GM23248 (cell line): ENCODE results near the gene SLC2A1. TPM values are rescaled to one million over a fixed set of nuclear protein-coding genes. Genes with fewer than 3 reads are reported as not detected.
"Not testable (repeated sequence)": the region's sequence is repeated elsewhere in the genome, so short reads cannot be mapped to it uniquely, and the experiment has no call there.

ENCODE experiments used
- DNase-seq: peaks from one replicate; pipeline ENCODE4 v3.0.0-alpha.2; 2015
- H2AFZ ChIP-seq: fragments of 200-600 bp; sonication (generic); 2 replicates; pipeline ENCODE4 v1.6.1; 2016; ENCODE audit warnings: antibody characterized with exemption
- H3F3A ChIP-seq: fragments of 200-600 bp; sonication (generic); 2 replicates; pipeline ENCODE4 v1.6.1; 2016; ENCODE audit warnings: mild to moderate bottlenecking, antibody characterized with exemption, mixed run types; ENCODE audit not compliant: insufficient read depth
- H3K27ac ChIP-seq: fragments of 200-600 bp; sonication (generic); 2 replicates; pipeline ENCODE4 v1.5.1; 2016; ENCODE audit warnings: mild to moderate bottlenecking
- H3K27me3 ChIP-seq: fragments of 200-600 bp; sonication (generic); replicated peaks from 2 replicates; pipeline ENCODE4 v1.6.1; 2016; ENCODE audit warnings: mild to moderate bottlenecking; ENCODE audit not compliant: insufficient read depth
- H3K36me3 ChIP-seq: fragments of 200-600 bp; sonication (generic); 2 replicates; pipeline ENCODE4 v1.6.1; 2016; ENCODE audit warnings: low read depth, mild to moderate bottlenecking
- H3K4me1 ChIP-seq: fragments of 200-600 bp; sonication (generic); 2 replicates; pipeline ENCODE4 v1.6.1; 2016; ENCODE audit warnings: mild to moderate bottlenecking; ENCODE audit not compliant: insufficient read depth
- H3K4me2 ChIP-seq: fragments of 200-600 bp; sonication (generic); one replicate; pipeline ENCODE4 v1.6.1; 2016; ENCODE audit warnings: mild to moderate bottlenecking; ENCODE audit not compliant: unreplicated experiment
- H3K4me3 ChIP-seq: fragments of 200-600 bp; sonication (generic); 2 replicates; pipeline ENCODE4 v1.5.1; 2016; ENCODE audit warnings: mild to moderate bottlenecking
- H3K79me2 ChIP-seq: fragments of 200-600 bp; sonication (generic); 2 replicates; pipeline ENCODE4 v1.6.1; 2016; ENCODE audit warnings: mild to moderate bottlenecking; ENCODE audit not compliant: insufficient read depth
- H3K9ac ChIP-seq: fragments of 200-600 bp; sonication (generic); 2 replicates; pipeline ENCODE4 v1.6.1; 2016; ENCODE audit warnings: mild to moderate bottlenecking
- H3K9me2 ChIP-seq: fragments of 200-600 bp; sonication (generic); 2 replicates; pipeline ENCODE4 v1.6.1; 2016; ENCODE audit warnings: mixed run types, mild to moderate bottlenecking, moderate library complexity; ENCODE audit not compliant: insufficient read depth
- H3K9me3 ChIP-seq: fragments of 200-600 bp; sonication (generic); one replicate; pipeline ENCODE4 v1.6.1; 2017; ENCODE audit warnings: low read depth
- H4K20me1 ChIP-seq: fragments of 200-600 bp; sonication (generic); 2 replicates; pipeline ENCODE4 v1.6.0; 2016; ENCODE audit not compliant: insufficient read depth
- EZH2 ChIP-seq: fragments of 200-600 bp; sonication (generic); IDR thresholded peaks from 2 replicates; pipeline ENCODE4 v1.6.1; 2018; ENCODE audit warnings: antibody characterized with exemption, mild to moderate bottlenecking; ENCODE audit not compliant: insufficient read depth, poor library complexity, severe bottlenecking
- EZH2phosphoT487 ChIP-seq: fragments of 200-600 bp; sonication (generic); IDR thresholded peaks from 2 replicates; pipeline ENCODE4 v1.6.1; 2018; ENCODE audit warnings: antibody characterized with exemption, moderate library complexity, mild to moderate bottlenecking, low read depth; ENCODE audit not compliant: insufficient read depth
- WGBS, 2 experiments: methylation state at CpG; one replicate each; pipeline ENCODE4 v1.1.6; 2015 to 2017; ENCODE audit warnings: low lambda C conversion rate in 2 of 2, low coverage in 1 of 2; ENCODE audit errors: missing lambda C conversion rate in 2 of 2; 5-methylcytosine and 5-hydroxymethylcytosine counted together
- in situ Hi-C: fragments of 300-500 bp; cut with MboI; formaldehyde crosslinking; loops from 2 replicates; pipeline ENCODE4 v1.15.0; 2020
- polyA plus RNA-seq: library from polyadenylated mRNA; unstranded; fragments of >200 nt; fragmentation: Nextera tagmentation; extraction: Ambion mirVana; gene quantifications from 2 replicates; pipeline ENCODE4 v1.2.1, GENCODE V29; 2016
- total RNA-seq: library from RNA; depleted of rRNA; stranded (reverse); fragments of >200 nt; shearing (Covaris generic); gene quantifications from 2 replicates; pipeline ENCODE4 v1.2.3, GENCODE V29; 2014

SLC2A1 gene
- total and polyA plus RNA-seq, 2 experiments from 2014 or later = 142 to 315 TPM

- Histone ChIP-seq H3K79me2 (no peaks in the 10 kb centered on the region), H3K9me2 (no peaks in the 10 kb centered on the region), H4K20me1 (no peaks in the 10 kb centered on the region), H3F3A (no peaks in the 10 kb centered on the region), H3K9ac (no peak overlapping the region), H3K36me3 (no peaks in the 10 kb centered on the region), H3K9me3 (no peaks in the 10 kb centered on the region), H3K27me3 (no peaks in the 10 kb centered on the region), H2AFZ (no peak overlapping the region), H3K4me1 (no peaks in the 10 kb centered on the region), H3K4me2 (no peak overlapping the region), H3K27ac (no peak overlapping the region), H3K4me3 (no peak overlapping the region)
- WGBS, 2 experiments = 53 to 61% methylated on average over 1 of the region's 1 CpG
- in situ Hi-C loops = no loop called here
- TF ChIP-seq EZH2 (no peak), EZH2phosphoT487 (no peak)
- no peak for DNase-seq
These were observed 54.2 kb downstream of the SLC2A1 start for GRCh38 chr1:42904434-42904833.

DNA sequence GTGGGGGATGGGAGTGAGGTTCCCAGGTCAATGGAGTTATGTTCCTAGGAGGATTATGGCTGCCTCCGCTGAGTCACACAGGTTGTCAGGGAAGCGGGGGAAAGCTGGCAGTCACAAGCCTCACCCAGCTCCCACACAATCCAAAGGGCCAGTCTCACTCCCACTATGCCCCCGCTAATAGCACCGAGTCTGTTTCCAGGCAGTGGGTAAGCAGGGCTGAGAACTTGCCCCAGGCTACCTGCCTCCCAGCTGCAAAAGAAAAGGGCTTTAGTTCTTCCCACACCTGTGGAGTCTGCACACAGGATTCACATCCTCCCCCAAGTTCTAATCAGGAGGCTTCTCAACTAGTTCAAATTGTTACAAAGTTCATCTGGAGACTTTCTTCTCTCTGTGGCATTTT lies 58.7 kb downstream of the SLC2A1 start:
- H3K9me3 ChIP-seq, H4K20me1 ChIP-seq, H3K9me2 ChIP-seq, H3K9ac ChIP-seq, H3K4me3 ChIP-seq, H2AFZ ChIP-seq, H3K4me1 ChIP-seq, H3F3A ChIP-seq, H3K79me2 ChIP-seq, H3K27ac ChIP-seq, H3K36me3 ChIP-seq, H3K4me2 ChIP-seq, DNase-seq, in situ Hi-C loops: not testable (repeated sequence)
- peaks cover 28% of the 10 kb centered on the region; the same call in 1 of the 2 replicates for H3K27me3 ChIP-seq
- 76 to 81% methylated on average over 4 of the region's 4 CpGs for WGBS, 2 experiments

- 33 to 42% methylated on average over 5 of the region's 5 CpGs for WGBS, 2 experiments
- Histone ChIP-seq H3K4me2 (no peak overlapping the region), H3K79me2 (no peaks in the 10 kb centered on the region), H3K4me1 (no peaks in the 10 kb centered on the region), H4K20me1 (no peaks in the 10 kb centered on the region), H3K9ac (no peak overlapping the region), H2AFZ (no peak overlapping the region), H3K9me2 (no peaks in the 10 kb centered on the region), H3K27ac (no peak overlapping the region), H3K9me3 (no peaks in the 10 kb centered on the region), H3F3A (no peaks in the 10 kb centered on the region), H3K36me3 (no peaks in the 10 kb centered on the region), H3K4me3 (no peak overlapping the region), H3K27me3 (peaks cover 17% of the 10 kb centered on the region; the same call in 1 of the 2 replicates)
- DNase-seq = no peak
- TF ChIP-seq EZH2phosphoT487 (no peak), EZH2 (no peak)
- in situ Hi-C loops = no loop called here
These were observed 67.1 kb downstream of the SLC2A1 start for GRCh38 chr1:42891465-42892138.

- Histone ChIP-seq H3K9me3 (no peaks in the 10 kb centered on the region), H3K36me3 (no peaks in the 10 kb centered on the region), H4K20me1 (no peaks in the 10 kb centered on the region), H2AFZ (no peak overlapping the region), H3F3A (no peaks in the 10 kb centered on the region), H3K4me2 (no peak overlapping the region), H3K27me3 (peaks cover 6% of the 10 kb centered on the region), H3K27ac (no peak overlapping the region), H3K9me2 (no peaks in the 10 kb centered on the region), H3K4me3 (no peak overlapping the region), H3K4me1 (no peaks in the 10 kb centered on the region), H3K79me2 (no peaks in the 10 kb centered on the region), H3K9ac (no peak overlapping the region)
- 79 to 82% methylated on average over 4 of the region's 4 CpGs for WGBS, 2 experiments
- no peak for DNase-seq
- TF ChIP-seq EZH2 = no peak
- no peak for TF ChIP-seq EZH2phosphoT487
- in situ Hi-C loops = no loop called here
These were observed 69.4 kb downstream of the SLC2A1 start for GRCh38 chr1:42889264-42889663.
